Islet precursor cell (in vitro differentiated cells): ENCODE measurements around the gene PIH1D1.

ENCODE experiments used
- DNase-seq: peaks from one replicate; pipeline ENCODE4 v3.0.0-alpha.2; 2018

PIH1D1 gene

DNA sequence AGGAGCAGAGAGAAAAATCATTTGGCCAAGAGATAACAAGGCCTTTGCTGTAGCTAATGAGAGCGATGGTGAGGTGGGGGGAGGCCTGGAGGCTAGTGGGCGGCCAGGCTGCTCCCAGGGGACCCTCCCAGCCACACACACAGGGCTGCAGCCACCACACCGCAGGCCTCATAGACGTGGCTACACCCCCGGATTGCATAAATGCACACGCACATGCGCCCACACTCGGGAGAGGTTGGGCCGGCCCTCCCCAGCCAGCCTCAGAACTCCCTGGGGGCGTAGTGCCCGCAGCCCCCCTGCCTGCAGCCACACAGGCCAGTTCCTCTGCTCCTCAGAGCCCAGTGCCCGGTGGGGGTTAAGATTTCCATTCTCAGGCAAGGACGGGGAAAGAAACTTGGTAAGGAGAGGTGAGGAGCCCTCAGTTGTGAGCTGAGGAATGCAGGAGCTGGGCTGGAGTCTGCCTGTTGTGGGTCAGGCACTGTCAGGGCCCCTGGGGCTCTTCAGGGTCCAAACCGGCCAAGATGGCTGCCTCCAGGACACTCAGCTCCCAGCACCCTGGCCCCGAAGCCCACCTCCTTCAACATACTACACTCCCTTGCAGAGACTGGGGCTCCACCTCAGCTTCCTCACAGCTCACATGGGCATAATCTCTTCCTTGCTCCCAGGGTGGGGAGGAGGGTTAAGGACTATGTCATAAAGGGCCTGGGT is 36.4 kb downstream of the PIH1D1 start:
- no peak for DNase-seq

DNA sequence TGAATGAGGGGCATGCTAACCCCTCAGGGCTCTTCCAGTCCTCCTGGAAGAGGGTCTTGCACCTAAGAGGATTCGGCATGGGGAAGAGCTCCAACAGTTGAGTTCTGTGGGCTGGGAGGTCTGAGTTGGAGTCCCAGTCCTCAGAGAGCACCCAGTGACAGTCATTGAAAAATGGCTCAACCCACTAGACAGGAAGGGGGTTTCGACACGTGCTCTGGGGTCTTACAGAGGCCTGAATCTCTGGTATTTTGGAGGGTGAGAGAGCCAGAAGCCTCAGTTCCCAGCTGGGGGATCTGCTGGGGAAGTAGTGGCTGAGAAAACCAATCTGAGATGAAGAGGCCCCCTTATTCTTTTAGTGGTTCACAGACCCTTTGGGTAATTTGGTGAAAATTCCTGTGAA is 37.4 kb downstream of the PIH1D1 start:
- no peak for DNase-seq

DNA sequence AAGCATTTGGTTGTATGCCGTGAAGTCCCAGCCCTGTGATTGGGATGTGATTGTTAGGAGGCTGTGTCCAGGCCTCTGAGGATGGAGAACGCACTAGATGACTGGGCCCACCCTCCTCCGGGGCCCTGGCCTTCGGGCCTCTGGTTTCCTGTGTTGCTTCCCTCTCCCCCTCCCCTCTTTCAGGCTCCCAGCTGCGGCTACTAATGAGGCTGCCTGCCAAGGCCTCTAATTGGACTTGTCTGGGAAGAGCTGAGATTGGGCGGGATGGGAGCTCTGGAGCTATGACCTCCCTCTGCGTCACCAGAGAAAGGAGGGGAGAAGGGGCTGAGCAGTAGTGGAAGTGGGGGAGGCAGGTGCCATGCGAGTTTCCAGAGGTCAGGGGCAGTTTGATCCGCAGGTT is 38.3 kb downstream of the PIH1D1 start:
- peak; percentile 85 for DNase-seq

- DNase-seq: no peak
These were observed 39.8 kb downstream of the PIH1D1 start for GRCh38 chr19:49411681-49412326.

GRCh38 chr19:49409441-49410029 is 42.1 kb downstream of the PIH1D1 start:
- no peak for DNase-seq

DNA sequence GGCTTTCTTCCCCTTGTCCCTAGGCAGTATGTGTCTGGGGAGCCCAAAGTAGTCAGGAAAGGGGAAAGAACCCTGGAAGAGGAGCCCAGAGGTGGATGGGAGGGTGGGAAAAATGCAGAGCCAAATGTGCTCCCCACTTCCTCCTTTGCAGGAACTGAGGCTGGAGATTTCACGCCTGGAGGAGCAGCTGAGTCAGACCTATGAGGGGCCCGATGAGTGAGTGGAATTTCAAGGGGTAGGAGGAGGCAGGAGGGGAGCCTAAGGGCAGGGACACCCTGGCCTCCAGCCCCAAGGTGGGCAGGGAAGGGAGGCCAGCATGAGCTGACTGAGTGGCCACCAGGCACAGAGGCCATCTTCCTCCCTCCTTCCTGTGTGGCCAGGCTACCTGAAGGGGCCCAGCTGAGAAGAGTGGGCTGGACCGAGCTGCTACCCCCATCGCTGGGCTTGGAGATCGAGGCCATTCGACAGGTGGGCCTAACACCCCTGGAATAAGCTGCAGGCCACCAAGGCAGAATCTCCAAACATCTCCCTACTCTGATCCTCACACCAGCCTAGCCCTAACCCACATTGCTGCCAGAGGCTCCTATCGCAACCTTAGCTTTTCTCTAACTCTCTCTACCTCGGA is 42.7 kb downstream of the PIH1D1 start:
- DNase-seq: no peak

GRCh38 chr19:49407482-49408015 is 44.1 kb downstream of the PIH1D1 start:
- DNase-seq: no peak

DNA sequence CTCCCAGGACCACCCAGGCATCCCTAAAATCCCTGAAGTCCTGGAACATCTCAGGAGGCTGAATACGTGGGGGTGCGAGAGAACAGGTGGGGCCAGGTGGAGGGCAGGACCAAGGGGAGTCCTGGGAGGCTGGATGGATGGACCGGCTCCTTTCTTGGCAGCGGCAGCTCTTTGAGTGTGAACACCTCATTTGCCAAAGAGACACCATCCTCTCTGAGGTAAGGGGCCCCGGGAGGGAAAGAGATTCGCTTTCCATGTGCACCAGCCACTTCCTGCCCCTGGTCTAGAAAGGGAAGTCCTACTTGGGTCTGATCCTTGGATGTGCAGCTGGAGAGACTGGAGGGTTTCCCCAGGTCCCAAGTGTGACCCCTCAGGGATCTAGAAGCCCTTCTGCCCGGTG is 44.5 kb downstream of the PIH1D1 start:
- DNase-seq: no peak

GRCh38 chr19:49403404-49404187 is 48.0 kb downstream of the PIH1D1 start:
- peak; percentile 83 for DNase-seq

DNA sequence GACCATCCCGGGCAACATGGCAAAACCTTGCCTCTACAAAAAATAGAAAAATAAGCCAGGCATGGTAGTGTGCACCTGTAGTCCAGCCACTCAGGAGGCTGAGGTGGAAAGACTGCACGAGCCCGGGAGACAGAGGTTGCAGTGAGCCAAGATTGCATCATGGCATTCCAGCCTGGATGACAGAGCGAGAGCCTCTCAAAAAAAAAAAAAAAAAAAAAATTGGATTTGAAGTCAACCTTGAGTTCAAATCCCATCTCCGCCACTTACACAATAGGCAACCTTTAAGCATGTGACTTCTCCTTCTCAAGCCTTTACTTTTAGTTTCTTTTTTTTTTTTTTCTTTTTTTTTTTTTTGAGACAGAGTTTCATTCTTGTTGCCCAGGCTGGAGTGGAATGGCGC is 51.6 kb downstream of the PIH1D1 start:
- DNase-seq: no peak

- DNase-seq: no peak
These were observed 52.7 kb downstream of the PIH1D1 start for GRCh38 chr19:49398931-49399330.

- no peak for DNase-seq
These were observed 53.5 kb downstream of the PIH1D1 start for GRCh38 chr19:49398001-49398615.

GRCh38 chr19:49396738-49397505 is 54.7 kb downstream of the PIH1D1 start:
- no peak for DNase-seq
